HEK293 (cell line): ENCODE measurements around the gene ACP7.

ENCODE experiments used
- BCL11B ChIP-seq: fragments of 450-650 bp; formaldehyde crosslinking; IDR thresholded peaks from 2 replicates; pipeline ENCODE4 v1.5.1; 2016; ENCODE audit warnings: low read depth, missing biosample characterization, missing genetic modification characterization
- CTCF ChIP-seq: fragments of 450-650 bp; formaldehyde crosslinking; IDR thresholded peaks from 2 replicates; pipeline ENCODE4 v1.5.1; 2016; ENCODE audit warnings: missing biosample characterization, missing genetic modification characterization
- GLIS1 ChIP-seq: fragments of 450-650 bp; formaldehyde crosslinking; IDR thresholded peaks from 2 replicates; pipeline ENCODE4 v1.5.1; 2016; ENCODE audit warnings: missing biosample characterization, missing genetic modification characterization
- GLIS2 ChIP-seq: fragments of 450-650 bp; formaldehyde crosslinking; IDR thresholded peaks from 2 replicates; pipeline ENCODE4 v1.5.1; 2016; ENCODE audit warnings: missing biosample characterization, missing genetic modification characterization
- HIC1 ChIP-seq: fragments of 450-650 bp; formaldehyde crosslinking; IDR thresholded peaks from 2 replicates; pipeline ENCODE4 v1.5.1; 2016; ENCODE audit warnings: missing biosample characterization, missing genetic modification characterization
- INSM2 ChIP-seq: fragments of 450-650 bp; formaldehyde crosslinking; IDR thresholded peaks from 2 replicates; pipeline ENCODE4 v1.5.1; 2016; ENCODE audit warnings: missing biosample characterization, missing genetic modification characterization
- KLF17 ChIP-seq: fragments of 450-650 bp; formaldehyde crosslinking; IDR thresholded peaks from 2 replicates; pipeline ENCODE4 v1.5.1; 2016; ENCODE audit warnings: missing biosample characterization, missing genetic modification characterization
- MZF1 ChIP-seq: fragments of 450-650 bp; formaldehyde crosslinking; IDR thresholded peaks from 2 replicates; pipeline ENCODE4 v1.5.1; 2017; ENCODE audit warnings: missing biosample characterization, missing genetic modification characterization, borderline replicate concordance
- OVOL3 ChIP-seq: fragments of 450-650 bp; formaldehyde crosslinking; IDR thresholded peaks from 2 replicates; pipeline ENCODE4 v1.5.1; 2016; ENCODE audit warnings: missing biosample characterization, missing genetic modification characterization
- PRDM2 ChIP-seq: fragments of 450-650 bp; formaldehyde crosslinking; IDR thresholded peaks from 2 replicates; pipeline ENCODE4 v1.5.1; 2016; ENCODE audit warnings: missing biosample characterization, missing genetic modification characterization, borderline replicate concordance
- RBAK ChIP-seq: fragments of 450-650 bp; formaldehyde crosslinking; IDR thresholded peaks from 2 replicates; pipeline ENCODE4 v1.5.1; 2016; ENCODE audit warnings: missing biosample characterization, missing genetic modification characterization
- SP3 ChIP-seq: fragments of 450-650 bp; formaldehyde crosslinking; IDR thresholded peaks from 2 replicates; pipeline ENCODE4 v1.5.1; 2016; ENCODE audit warnings: missing biosample characterization, missing genetic modification characterization
- ZBTB44 ChIP-seq: fragments of 450-650 bp; IDR thresholded peaks from 2 replicates; pipeline ENCODE4 v1.5.1; 2018; ENCODE audit warnings: missing biosample characterization, mild to moderate bottlenecking, missing genetic modification characterization
- ZBTB6 ChIP-seq: fragments of 450-650 bp; formaldehyde crosslinking; IDR thresholded peaks from 2 replicates; pipeline ENCODE4 v1.5.1; 2017; ENCODE audit warnings: missing biosample characterization, missing genetic modification characterization
- ZFHX2 ChIP-seq: fragments of 450-650 bp; formaldehyde crosslinking; conservative IDR thresholded peaks from 2 replicates; pipeline ENCODE4 v1.5.1; 2016; ENCODE audit warnings: missing biosample characterization, missing genetic modification characterization
- ZNF138 ChIP-seq: fragments of 450-650 bp; formaldehyde crosslinking; IDR thresholded peaks from 2 replicates; pipeline ENCODE4 v1.5.1; 2016; ENCODE audit warnings: missing biosample characterization, missing genetic modification characterization, borderline replicate concordance
- ZNF16 ChIP-seq: fragments of 450-650 bp; formaldehyde crosslinking; IDR thresholded peaks from 2 replicates; pipeline ENCODE4 v1.5.1; 2016; ENCODE audit warnings: low read depth, missing biosample characterization, missing genetic modification characterization
- ZNF223 ChIP-seq: fragments of 450-650 bp; formaldehyde crosslinking; IDR thresholded peaks from 2 replicates; pipeline ENCODE4 v1.5.1; 2016; ENCODE audit warnings: missing biosample characterization, missing genetic modification characterization
- ZNF433 ChIP-seq: fragments of 450-650 bp; formaldehyde crosslinking; IDR thresholded peaks from 2 replicates; pipeline ENCODE4 v1.5.1; 2016; ENCODE audit warnings: missing biosample characterization, missing genetic modification characterization, low read depth
- ZNF488 ChIP-seq: fragments of 450-650 bp; formaldehyde crosslinking; IDR thresholded peaks from 2 replicates; pipeline ENCODE4 v1.5.1; 2016; ENCODE audit warnings: missing biosample characterization, missing genetic modification characterization
- ZNF561 ChIP-seq: fragments of 450-650 bp; IDR thresholded peaks from 2 replicates; pipeline ENCODE4 v1.5.1; 2018; ENCODE audit warnings: missing biosample characterization, missing genetic modification characterization, borderline replicate concordance
- ZNF585B ChIP-seq: fragments of 450-650 bp; formaldehyde crosslinking; IDR thresholded peaks from 2 replicates; pipeline ENCODE4 v1.5.1; 2016; ENCODE audit warnings: missing biosample characterization, missing genetic modification characterization
- ZNF596 ChIP-seq: fragments of 450-650 bp; IDR thresholded peaks from 2 replicates; pipeline ENCODE4 v1.5.0; 2018; ENCODE audit warnings: missing biosample characterization, mild to moderate bottlenecking, missing genetic modification characterization, moderate library complexity
- ZNF843 ChIP-seq: fragments of 450-650 bp; formaldehyde crosslinking; IDR thresholded peaks from 2 replicates; pipeline ENCODE4 v1.5.1; 2016; ENCODE audit warnings: missing biosample characterization, missing genetic modification characterization

Gene ACP7

GRCh38 chr19:39038098-39038497 is 46.1 kb upstream of the ACP7 start (continued):
- peak; percentile 74; the same call in 1 of the 2 replicates for TF ChIP-seq CTCF (tag by site-specific recombination)
- no peak for TF ChIP-seq ZNF433 (tag by site-specific recombination)
- TF ChIP-seq ZNF16 (tag by site-specific recombination) = no peak
- TF ChIP-seq ZNF596 (tag by site-specific recombination) = peak; percentile 68; the same call in 1 of the 2 replicates
- peak; percentile 86 for TF ChIP-seq ZFHX2
- TF ChIP-seq GLIS2 (tag by site-specific recombination) = 0 out of 2 replicates have a peak, but pooled peaks have one; percentile 9
- peak; percentile 36; the same call in 1 of the 2 replicates for TF ChIP-seq ZNF561
- TF ChIP-seq INSM2 (tag by site-specific recombination) = no peak
- TF ChIP-seq ZNF843 = 0 out of 2 replicates have a peak, but pooled peaks have one; percentile 11
- TF ChIP-seq MZF1 (tag by site-specific recombination) = no peak
- TF ChIP-seq ZNF488 (tag by site-specific recombination) = no peak
- no peak for TF ChIP-seq RBAK (tag by site-specific recombination)
- no peak for TF ChIP-seq PRDM2
- no peak for TF ChIP-seq HIC1 (tag by site-specific recombination)
- no peak for TF ChIP-seq BCL11B (tag by site-specific recombination)
- no peak for TF ChIP-seq ZNF223 (tag by site-specific recombination)
- peak; percentile 51 for TF ChIP-seq GLIS1 (tag by site-specific recombination)
- no peak for TF ChIP-seq ZNF585B
- TF ChIP-seq SP3 (tag by site-specific recombination) = peak; percentile 61
- no peak for TF ChIP-seq ZNF138
- no peak for TF ChIP-seq OVOL3 (tag by site-specific recombination)
- TF ChIP-seq ZBTB6 = no peak
- peak; percentile 36; the same call in 1 of the 2 replicates for TF ChIP-seq KLF17 (tag by site-specific recombination)
- TF ChIP-seq ZBTB44 (tag by site-specific recombination) = peak; percentile 36
